ENCODE data around the gene ZFYVE9. TPM values are rescaled to one million over a fixed set of nuclear protein-coding genes. Genes with fewer than 3 reads are reported as not detected.

ZFYVE9 gene
- total and polyA plus RNA-seq, 2 of the 13 experiments (the other 11 are each of a cell fraction or from before 2014, with no cell fraction given) = 9.2 to 19.8 TPM

- no peak for DNase-seq (ENCODE audit: low spot score)
- H3K27ac ChIP-seq (ENCODE audit: extremely low read length, insufficient read depth, low read length) = peak overlapping the region; percentile 83
- in situ Hi-C loops (cut with HindIII; ENCODE audit: extremely low pct_ligation_motif_present, low pct_unique_long_range_greater_than_20kb) (no loop called here), intact Hi-C loops (cut with micrococcal nuclease; ENCODE audit: unreplicated experiment) (no loop called here)
- ChIA-PET CTCF (ENCODE audit: low intra/inter-chr PET ratio, low total read pairs) (no interaction called here), POLR2A (interaction anchor here (2.1 to 3.0 kb wide), 3 partner anchors 15 to 37 kb away, joined by 13 to 22 read pairs (median 14); partner anchors contain the start of genes ORC1 and PRPF38A)
- 73% methylated on average over 5 of the region's 5 CpGs for WGBS (ENCODE audit: low lambda C conversion rate)
- ATAC-seq = no peak
- H3K36me3 ChIP-seq (replicated peaks in 1 of 2; ENCODE audit: control insufficient read depth in 1 of 2, insufficient read depth in 2 of 2, low read length in 2 of 2) = peaks cover 4 to 8% of the 10 kb centered on the region in 2 experiments; a peak in 3 of 5 replicates
- H3K9ac ChIP-seq (ENCODE audit: insufficient read depth, low read depth, low read length) = peak overlapping the region; percentile 66; the same call in 1 of the 2 replicates
- FAIRE-seq = no peak
- no TSS peak for BruUV-seq (replicated peaks)
- peak overlapping the region; percentile 93 for H2AFZ ChIP-seq (ENCODE audit: low read length)
- peak overlapping the region; percentile 82 for H3K4me2 ChIP-seq (ENCODE audit: low read depth, low read length)
- peaks cover 14% of the 10 kb centered on the region for H3K79me2 ChIP-seq (ENCODE audit: insufficient read depth, low read length)
- TF ChIP-seq ZNF276 (CRISPR knock-in tag; IDR thresholded peaks at IDR 0.05; ENCODE audit: low read depth) = 0 out of 2 replicates have a peak, but pooled peaks have one; percentile 1
- no peak for TF ChIP-seq SOX6 (IDR thresholded peaks at IDR 0.05)
- TF ChIP-seq SOX6 (CRISPR knock-in tag; IDR thresholded peaks at IDR 0.05) = no peak
- TF ChIP-seq ZNF121 (CRISPR knock-in tag; IDR thresholded peaks at IDR 0.05) = no peak
- no peaks in the 10 kb centered on the region for H3K9me3 ChIP-seq (ENCODE audit: low read length)
- H3K4me1 ChIP-seq (ENCODE audit: insufficient read depth, low read length) = peaks cover 45% of the 10 kb centered on the region
- H4K20me1 ChIP-seq (ENCODE audit: insufficient read depth, low read length) = no peaks in the 10 kb centered on the region
- H3K4me3 ChIP-seq (replicated peaks in 1 of 3; ENCODE audit: insufficient read depth in 1 of 3, low read depth in 2 of 3, low read length in 3 of 3) = peak overlapping the region; percentile 56 to 98 (median 72)
- no peaks in the 10 kb centered on the region; a peak in 1 of 5 replicates for H3K27me3 ChIP-seq (ENCODE audit: control insufficient read depth in 1 of 2, insufficient read depth in 2 of 2, low read length in 2 of 2)
Measured at GRCh38 chr1:52367272-52367671, 225.4 kb downstream of the ZFYVE9 start.

- WGBS (ENCODE audit: low lambda C conversion rate) = 2% methylated on average over 12 of the region's 51 CpGs
- intact Hi-C loops (cut with micrococcal nuclease; ENCODE audit: unreplicated experiment) = no loop called here
- FAIRE-seq (peak; percentile 60), DNase-seq (ENCODE audit: low spot score) (peak; percentile 58), ATAC-seq (peak; percentile 62)
- no peaks in the 10 kb centered on the region for H3K9me3 ChIP-seq (ENCODE audit: low read length)
- H3K79me2 ChIP-seq (ENCODE audit: insufficient read depth, low read length) = peaks cover 14% of the 10 kb centered on the region
- peak overlapping the region; percentile 82 for H3K4me2 ChIP-seq (ENCODE audit: low read depth, low read length)
- TSS peak; percentile 79 for BruUV-seq (replicated peaks)
- peak overlapping the region; percentile 86 for H2AFZ ChIP-seq (ENCODE audit: low read length)
- peaks cover 0 to 10% of the 10 kb centered on the region in 2 experiments; a peak in 2 of 5 replicates for H3K36me3 ChIP-seq (replicated peaks in 1 of 2; ENCODE audit: control insufficient read depth in 1 of 2, insufficient read depth in 2 of 2, low read length in 2 of 2)
- H4K20me1 ChIP-seq (ENCODE audit: insufficient read depth, low read length) = no peaks in the 10 kb centered on the region
- H3K4me1 ChIP-seq (ENCODE audit: insufficient read depth, low read length) = peaks cover 42% of the 10 kb centered on the region
- no peaks in the 10 kb centered on the region; a peak in 1 of 5 replicates for H3K27me3 ChIP-seq (ENCODE audit: control insufficient read depth in 1 of 2, insufficient read depth in 2 of 2, low read length in 2 of 2)
- POLR2A ChIA-PET = interaction anchor here (1.0 to 2.1 kb wide), 4 partner anchors 18 to 313 kb away, joined by 3 to 14 read pairs (median 4); partner anchors contain the start of genes ORC1, PRPF38A and TXNDC12
- peak overlapping the region; percentile 67 for H3K9ac ChIP-seq (ENCODE audit: insufficient read depth, low read depth, low read length)
- CTCF ChIA-PET (ENCODE audit: low intra/inter-chr PET ratio, low total read pairs) = no interaction called here
- peak overlapping the region; percentile 69 to 76 (median 72) for H3K4me3 ChIP-seq (replicated peaks in 1 of 3; ENCODE audit: insufficient read depth in 1 of 3, low read depth in 2 of 3, low read length in 3 of 3)
- in situ Hi-C loops (cut with HindIII; ENCODE audit: extremely low pct_ligation_motif_present, low pct_unique_long_range_greater_than_20kb) = no loop called here
- peak overlapping the region; percentile 60 for H3K27ac ChIP-seq (ENCODE audit: extremely low read length, insufficient read depth, low read length)
- TF ChIP-seq ZEB1 (IDR thresholded peaks at IDR 0.05; ENCODE audit: insufficient replicate concordance, low read depth) (no peak), SP4 (CRISPR knock-in tag; IDR thresholded peaks at IDR 0.05) (peak; percentile 32; the same call in 1 of the 2 replicates), FOXP1 (IDR thresholded peaks at IDR 0.05) (no peak), FOXP1 (CRISPR knock-in tag; IDR thresholded peaks at IDR 0.05) (no peak), ZNF44 (CRISPR knock-in tag; IDR thresholded peaks at IDR 0.05) (no peak), NCOA2 (CRISPR knock-in tag; IDR thresholded peaks at IDR 0.05) (no peak), PCBP2 (optimal IDR thresholded peaks at IDR 0.05; ENCODE audit: low read depth, low read length, poor library complexity, severe bottlenecking) (no peak), ZBTB39 (CRISPR knock-in tag; IDR thresholded peaks at IDR 0.05) (no peak), ZNF292 (CRISPR knock-in tag; IDR thresholded peaks at IDR 0.05; ENCODE audit: borderline replicate concordance, low read depth) (0 out of 2 replicates have a peak, but pooled peaks have one; percentile 21), ZNF253 (CRISPR knock-in tag; IDR thresholded peaks at IDR 0.05; ENCODE audit: borderline replicate concordance) (no peak)
Measured at GRCh38 chr1:52368383-52369172, 226.7 kb downstream of the ZFYVE9 start.

Data from HepG2 (cell line).